ENCODE results near the gene EPHB1.

DNA sequence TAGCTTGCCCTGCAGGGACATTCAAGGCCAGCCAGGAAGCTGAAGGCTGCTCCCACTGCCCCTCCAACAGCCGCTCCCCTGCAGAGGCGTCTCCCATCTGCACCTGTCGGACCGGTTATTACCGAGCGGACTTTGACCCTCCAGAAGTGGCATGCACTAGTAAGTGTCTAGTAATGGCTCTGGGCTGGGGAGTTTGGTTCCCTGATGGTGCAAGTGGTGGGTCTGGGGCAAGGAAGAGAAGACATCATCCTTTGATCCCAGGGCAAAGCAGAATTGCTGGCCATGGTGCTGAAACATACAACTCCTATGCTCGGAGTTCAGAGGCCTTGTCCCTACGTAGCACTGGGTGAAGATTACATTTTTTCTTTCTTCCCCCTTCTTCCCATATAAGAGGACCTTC, 311.4 kb downstream of the EPHB1 start:
- TF ChIP-seq POLR2A (IDR thresholded peaks at IDR 0.05) = no peak
- TF ChIP-seq, protein P1, sequence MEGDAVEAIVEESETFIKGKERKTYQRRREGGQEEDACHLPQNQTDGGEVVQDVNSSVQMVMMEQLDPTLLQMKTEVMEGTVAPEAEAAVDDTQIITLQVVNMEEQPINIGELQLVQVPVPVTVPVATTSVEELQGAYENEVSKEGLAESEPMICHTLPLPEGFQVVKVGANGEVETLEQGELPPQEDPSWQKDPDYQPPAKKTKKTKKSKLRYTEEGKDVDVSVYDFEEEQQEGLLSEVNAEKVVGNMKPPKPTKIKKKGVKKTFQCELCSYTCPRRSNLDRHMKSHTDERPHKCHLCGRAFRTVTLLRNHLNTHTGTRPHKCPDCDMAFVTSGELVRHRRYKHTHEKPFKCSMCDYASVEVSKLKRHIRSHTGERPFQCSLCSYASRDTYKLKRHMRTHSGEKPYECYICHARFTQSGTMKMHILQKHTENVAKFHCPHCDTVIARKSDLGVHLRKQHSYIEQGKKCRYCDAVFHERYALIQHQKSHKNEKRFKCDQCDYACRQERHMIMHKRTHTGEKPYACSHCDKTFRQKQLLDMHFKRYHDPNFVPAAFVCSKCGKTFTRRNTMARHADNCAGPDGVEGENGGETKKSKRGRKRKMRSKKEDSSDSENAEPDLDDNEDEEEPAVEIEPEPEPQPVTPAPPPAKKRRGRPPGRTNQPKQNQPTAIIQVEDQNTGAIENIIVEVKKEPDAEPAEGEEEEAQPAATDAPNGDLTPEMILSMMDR (IDR thresholded peaks at IDR 0.05) = no peak
